Aorta (tissue), 5 donors: ENCODE data around the gene TNFRSF1B. TPM values are rescaled to one million over a fixed set of nuclear protein-coding genes. Genes with fewer than 3 reads are reported as not detected.

Source experiments
- ATAC-seq: fragments of 200-7000 bp; cut with Tn5 transposase; one replicate; pipeline ENCODE4 v1.9.1; 2022; ENCODE audit warnings: moderate library complexity; ENCODE audit not compliant: low FRiP score
- DNase-seq, 2 donors: peaks; one replicate each; pipeline ENCODE4 v3.0.0-alpha.2; 2020
- H3K27ac ChIP-seq, 2 donors: one replicate each; pipeline ENCODE4 v1.5.1; 2013; ENCODE audit warnings: low read length in 2 of 2, mild to moderate bottlenecking in 2 of 2, moderate library complexity in 2 of 2, control low read depth in 1 of 2, inconsistent platforms in 1 of 2, low read depth in 1 of 2
- H3K27me3 ChIP-seq, 2 donors: one replicate each; pipeline ENCODE4 v1.6.1; 2013; ENCODE audit warnings: control low read depth in 1 of 2, low read length in 1 of 2, mild to moderate bottlenecking in 1 of 2, moderate library complexity in 1 of 2; ENCODE audit not compliant: insufficient read depth in 2 of 2, control insufficient read depth in 1 of 2
- H3K36me3 ChIP-seq, 2 donors: one replicate each; pipeline ENCODE4 v1.6.1; 2013; ENCODE audit warnings: control low read depth in 1 of 2, low read length in 1 of 2, mild to moderate bottlenecking in 1 of 2; ENCODE audit not compliant: insufficient read depth in 2 of 2, control insufficient read depth in 1 of 2
- H3K4me1 ChIP-seq, 2 donors: one replicate each; pipeline ENCODE4 v1.6.1; 2013; ENCODE audit warnings: low read length in 2 of 2, control low read depth in 1 of 2, mild to moderate bottlenecking in 1 of 2, moderate library complexity in 1 of 2; ENCODE audit not compliant: insufficient read depth in 2 of 2, control insufficient read depth in 1 of 2
- H3K4me3 ChIP-seq, 2 donors: one replicate each; pipeline ENCODE4 v1.5.1; 2013; ENCODE audit warnings: low read length in 2 of 2, control low read depth in 1 of 2, mild to moderate bottlenecking in 1 of 2
- H3K9me3 ChIP-seq: one replicate; pipeline ENCODE4 v1.6.1; 2013; ENCODE audit warnings: mild to moderate bottlenecking, low read length; ENCODE audit not compliant: control insufficient read depth
- WGBS, 2 donors: extraction: QIAGEN DNeasy Blood & Tissue Kit; methylation state at CpG; one replicate each; pipeline ENCODE4 v1.1.7; 2013; 5-methylcytosine and 5-hydroxymethylcytosine counted together
- intact Hi-C, 2 donors: fragments of 100-400 bp; cut with DNase I; formaldehyde crosslinking; loops; one replicate each; pipeline versions ENCODE4 v1.14.2 to v1.15.0; 2022
- polyA plus RNA-seq, 2 donors: library from polyadenylated mRNA; stranded (reverse); fragments of 200-250 nt; gene quantifications; one replicate each; pipeline ENCODE4 v1.2.3, GENCODE V29; 2013
- total RNA-seq, 2 donors: library from RNA; stranded (reverse); fragmentation: NEBNext Ultra II Directional; extraction: Animal tissue kit (Norgen Biotek cat#: 25700); gene quantifications; one replicate each; pipeline ENCODE4 v1.2.1, GENCODE V29; 2021
- donor health status: healthy with polysubstance abuse.
- donor health status: Bipolar disorder and iron deficiency.
- donor health status: DM: no; HTN: no; CAD: no.
- donor health status: DM: no; HTN: no; CAD: no.
- donor health status: DM: yes; HTN: yes; CAD: no.

Gene TNFRSF1B
- total and polyA plus RNA-seq, 4 donors = 5.0 to 98.5 (median 27.4) TPM

DNA sequence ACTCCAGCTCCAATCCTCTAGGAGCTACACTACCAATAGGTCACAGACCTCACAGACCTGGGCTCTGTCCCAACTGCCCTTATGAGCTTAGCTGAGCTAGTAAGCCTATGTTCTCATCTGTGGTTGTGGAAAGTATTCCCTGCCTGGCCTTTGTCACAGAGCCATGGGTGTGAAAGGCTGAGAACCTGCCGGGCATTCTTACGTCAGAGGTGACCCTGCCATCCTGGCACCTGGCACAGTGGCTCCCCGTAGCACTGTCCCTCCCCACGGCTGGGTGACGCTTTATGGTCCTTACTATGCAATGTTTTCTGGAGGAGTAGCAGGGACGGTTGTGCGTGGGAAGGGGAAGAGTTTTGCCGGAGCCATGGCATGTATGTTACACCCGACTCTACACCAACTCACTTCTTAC lies 3.5 kb downstream of the TNFRSF1B start:
- ATAC-seq = peak; percentile 3
- intact Hi-C loops = no loop called here
- Histone ChIP-seq H3K4me1 (no peaks in the 10 kb centered on the region), H3K27me3 (no peaks in the 10 kb centered on the region), H3K27ac (no peak overlapping the region), H3K9me3 (no peaks in the 10 kb centered on the region), H3K4me3 (no peak overlapping the region), H3K36me3 (no peaks in the 10 kb centered on the region)
- DNase-seq = no peak
- 90 to 91% methylated on average over 9 of the region's 9 CpGs for WGBS, 2 donors

DNA sequence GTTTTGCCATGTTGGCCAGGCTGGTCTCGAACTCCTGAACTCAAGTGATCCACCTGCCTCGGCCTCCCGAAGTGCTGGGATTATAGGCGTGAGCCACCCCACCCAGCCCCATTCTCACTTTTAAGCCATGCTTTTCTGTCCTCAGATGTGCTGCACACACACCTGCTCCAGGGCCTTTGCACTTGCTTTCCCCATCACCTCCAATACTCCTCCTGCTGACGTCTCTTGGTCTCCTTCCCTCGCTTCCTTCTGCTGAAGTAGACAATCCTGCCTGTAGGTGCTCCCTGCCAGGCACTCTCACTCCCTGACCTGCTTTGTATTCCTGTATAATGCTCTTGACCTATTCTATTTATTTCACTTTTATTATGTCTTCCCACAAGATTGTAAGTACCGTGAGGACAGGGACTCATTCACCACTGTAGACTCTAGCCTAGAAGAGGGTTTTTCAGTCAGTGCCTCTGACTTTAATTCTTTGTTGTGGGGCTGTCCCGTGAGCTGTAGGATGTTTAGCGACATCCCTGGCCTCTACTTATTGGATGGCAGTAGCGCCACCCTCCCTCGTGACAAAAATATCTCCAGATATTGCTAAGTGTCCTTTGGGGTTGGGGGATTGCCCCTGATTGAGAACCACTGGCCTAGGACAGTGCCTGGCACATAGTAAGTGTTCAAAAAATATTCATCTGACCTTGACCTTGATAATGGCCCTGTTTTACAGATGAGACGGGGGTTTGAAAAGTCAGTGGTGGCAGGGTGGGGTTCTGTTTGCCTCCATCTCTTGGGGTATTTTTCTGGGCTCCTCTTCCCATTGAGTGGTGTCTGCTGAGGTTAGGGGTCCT lies 4.6 kb downstream of the TNFRSF1B start:
- ATAC-seq (no peak), DNase-seq (no peak)
- Histone ChIP-seq H3K4me3 (no peak overlapping the region), H3K4me1 (no peaks in the 10 kb centered on the region), H3K9me3 (no peaks in the 10 kb centered on the region), H3K36me3 (no peaks in the 10 kb centered on the region), H3K27me3 (no peaks in the 10 kb centered on the region), H3K27ac (no peak overlapping the region)
- 93 to 94% methylated on average over 12 of the region's 12 CpGs for WGBS, 2 donors
- intact Hi-C loops = no loop called here

DNA sequence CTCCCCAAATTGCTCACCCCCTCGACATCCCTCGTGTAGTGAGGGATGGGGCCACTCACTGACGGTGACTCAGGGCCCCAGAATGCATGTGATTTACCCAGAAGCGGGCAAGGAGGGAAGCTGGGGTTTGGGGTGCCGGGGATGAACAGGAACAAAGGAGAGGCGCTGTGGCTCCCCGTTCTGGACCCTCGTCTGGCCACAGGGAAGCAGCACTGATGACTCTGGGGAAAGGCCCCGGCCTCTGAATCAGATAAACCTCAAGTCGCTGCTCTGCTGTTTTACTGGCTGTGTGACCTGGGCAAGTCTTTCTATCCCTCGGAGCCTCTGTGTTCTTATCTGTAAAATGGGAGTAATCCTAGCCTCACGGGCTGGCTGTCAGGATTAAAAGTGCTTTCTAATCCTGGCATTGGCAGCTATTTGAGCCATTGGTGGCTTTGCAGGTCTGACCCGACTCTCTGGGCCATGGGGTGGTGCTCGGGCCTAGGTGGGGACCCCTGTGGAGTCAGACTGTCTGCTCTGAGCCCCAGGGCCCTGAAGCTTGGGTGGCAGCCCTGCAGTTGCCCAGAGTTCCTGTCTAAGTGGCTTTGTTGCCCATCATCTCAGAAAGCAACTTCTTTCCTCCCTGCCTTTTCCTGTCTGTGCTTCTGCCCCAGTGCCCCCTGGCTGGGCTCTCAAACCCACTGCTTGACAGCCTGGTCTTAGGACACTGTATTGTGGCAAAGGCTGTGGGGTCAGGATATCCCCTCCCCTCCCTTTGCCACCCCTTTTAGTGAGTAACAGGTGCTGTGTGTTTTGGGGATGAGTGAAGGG lies 5.5 kb downstream of the TNFRSF1B start:
- DNase-seq (no peak), ATAC-seq (no peak)
- WGBS, 2 donors = 89 to 91% methylated on average over 14 of the region's 14 CpGs
- no peak overlapping the region for H3K4me3 ChIP-seq
- no peaks in the 10 kb centered on the region for H3K36me3 ChIP-seq
- no peaks in the 10 kb centered on the region for H3K27me3 ChIP-seq
- no peaks in the 10 kb centered on the region for H3K9me3 ChIP-seq
- no peak overlapping the region for H3K27ac ChIP-seq
- H3K4me1 ChIP-seq = no peaks in the 10 kb centered on the region
- intact Hi-C loops = no loop called here

DNA sequence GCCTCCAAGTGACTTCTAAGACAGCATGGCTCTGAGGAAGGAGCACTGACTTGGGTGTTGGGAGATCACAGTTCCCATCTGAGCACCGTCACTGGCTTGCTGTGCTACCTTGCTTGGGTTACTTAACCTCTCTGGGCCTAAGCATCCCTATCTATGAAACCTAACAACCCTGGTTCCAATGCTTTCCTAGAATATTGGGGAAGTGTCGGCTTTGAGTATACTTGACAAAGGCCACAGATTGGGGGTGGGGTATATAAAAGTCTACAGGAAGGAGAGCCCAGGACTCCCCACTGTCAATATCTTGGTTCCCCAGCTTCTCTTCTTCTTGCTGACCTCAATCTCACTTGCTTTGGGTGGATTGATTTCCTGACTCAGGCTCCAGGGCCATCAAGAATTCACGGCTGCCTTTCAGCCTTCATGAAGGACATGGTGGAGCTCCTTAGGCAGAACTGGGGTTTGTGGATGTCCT lies 6.3 kb downstream of the TNFRSF1B start:
- no peak for DNase-seq
- H3K27me3 ChIP-seq = no peaks in the 10 kb centered on the region
- no peak for ATAC-seq
- no peak overlapping the region for H3K27ac ChIP-seq
- no peaks in the 10 kb centered on the region for H3K9me3 ChIP-seq
- intact Hi-C loops = no loop called here
- H3K4me3 ChIP-seq = no peak overlapping the region
- H3K4me1 ChIP-seq = no peaks in the 10 kb centered on the region
- H3K36me3 ChIP-seq = no peaks in the 10 kb centered on the region
- WGBS, 2 donors = 86 to 89% methylated on average over 3 of the region's 3 CpGs

DNA sequence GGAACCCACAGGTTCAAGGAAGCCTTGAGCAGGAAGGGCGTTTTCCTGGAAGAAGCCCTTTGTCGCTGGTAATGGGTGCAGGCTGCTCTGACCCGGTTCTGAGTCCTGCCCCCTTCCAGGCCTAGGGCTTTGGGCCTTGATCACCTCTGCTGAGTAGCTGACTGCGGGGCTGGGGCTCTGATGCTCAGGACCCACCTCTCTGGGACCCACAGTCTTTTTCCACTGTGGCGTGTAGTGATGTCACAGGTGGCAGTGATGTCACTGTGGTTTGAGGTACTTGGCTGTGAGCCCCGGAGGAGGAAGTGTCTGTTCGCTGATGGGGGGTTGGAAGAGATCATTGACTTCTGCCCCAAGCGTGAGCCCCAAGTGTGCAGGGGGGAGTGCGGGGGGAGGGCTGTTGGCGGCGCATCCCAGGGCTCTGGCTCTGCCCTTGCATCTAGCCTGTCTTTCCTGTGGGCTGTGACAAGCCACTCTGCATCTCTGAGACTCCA lies 6.9 kb downstream of the TNFRSF1B start:
- peak in 1 of 2 donors; percentile 88 for DNase-seq
- peak; percentile 33 for ATAC-seq
- no peak overlapping the region for H3K4me3 ChIP-seq

DNA sequence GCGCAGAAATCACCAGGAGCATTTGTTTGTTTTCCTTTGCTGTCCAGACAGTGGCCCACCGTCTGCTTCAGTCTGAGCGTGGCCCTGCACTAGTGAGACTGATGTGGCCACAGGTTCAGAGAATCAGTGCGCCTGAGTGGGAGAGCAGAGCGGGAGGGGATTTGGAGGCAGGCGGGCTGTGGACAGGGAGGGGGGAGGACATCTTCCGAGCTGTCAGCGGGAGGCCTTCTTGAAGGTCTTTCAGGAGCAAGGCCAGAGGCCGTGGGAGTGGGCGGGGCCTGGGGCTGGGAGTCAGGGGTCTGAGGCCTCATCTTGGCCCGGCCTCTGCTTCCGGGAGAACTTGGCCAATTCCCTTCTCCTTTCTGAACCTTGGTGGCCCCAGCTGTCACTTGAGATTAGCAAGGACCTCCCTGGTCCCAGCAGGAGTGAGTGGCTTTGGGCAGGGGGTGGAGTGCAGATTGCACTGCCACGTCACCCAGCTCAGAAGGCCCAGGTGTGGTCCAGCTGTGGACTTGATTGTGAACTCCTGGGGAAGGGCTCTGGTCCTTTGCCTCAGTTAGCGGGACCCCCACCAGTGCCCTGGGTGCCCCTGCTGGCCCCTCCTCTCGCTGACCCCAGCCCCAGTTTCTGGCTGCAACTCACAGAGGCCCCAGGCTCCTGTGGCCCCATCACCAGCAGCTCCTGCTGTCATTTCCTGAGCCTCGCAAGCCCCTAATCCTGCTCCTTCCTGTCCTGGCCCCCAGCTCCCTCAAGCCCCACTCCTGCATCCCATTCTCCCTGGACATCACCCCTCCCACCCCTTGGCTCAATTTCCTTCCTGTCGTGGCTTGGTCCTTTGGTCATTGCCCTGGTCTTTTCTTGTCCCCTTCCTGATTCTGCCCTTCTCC lies 8.4 kb downstream of the TNFRSF1B start:
- 77 to 82% methylated on average over 17 of the region's 17 CpGs for WGBS, 2 donors
- Histone ChIP-seq H3K36me3 (no peaks in the 10 kb centered on the region), H3K4me1 (no peaks in the 10 kb centered on the region), H3K4me3 (no peak overlapping the region), H3K9me3 (no peaks in the 10 kb centered on the region), H3K27me3 (no peaks in the 10 kb centered on the region), H3K27ac (no peak overlapping the region)
- ATAC-seq (no peak), DNase-seq (peak; percentile 76 to 82)
- intact Hi-C loops = no loop called here

More for the DNA sequence above, 6.9 kb downstream of the TNFRSF1B start:
- no peaks in the 10 kb centered on the region for H3K9me3 ChIP-seq
- H3K36me3 ChIP-seq = no peaks in the 10 kb centered on the region
- WGBS, 2 donors = 80 to 84% methylated on average over 11 of the region's 11 CpGs
- no peaks in the 10 kb centered on the region for H3K4me1 ChIP-seq
- no peaks in the 10 kb centered on the region for H3K27me3 ChIP-seq
- no peak overlapping the region for H3K27ac ChIP-seq
- intact Hi-C loops = no loop called here

DNA sequence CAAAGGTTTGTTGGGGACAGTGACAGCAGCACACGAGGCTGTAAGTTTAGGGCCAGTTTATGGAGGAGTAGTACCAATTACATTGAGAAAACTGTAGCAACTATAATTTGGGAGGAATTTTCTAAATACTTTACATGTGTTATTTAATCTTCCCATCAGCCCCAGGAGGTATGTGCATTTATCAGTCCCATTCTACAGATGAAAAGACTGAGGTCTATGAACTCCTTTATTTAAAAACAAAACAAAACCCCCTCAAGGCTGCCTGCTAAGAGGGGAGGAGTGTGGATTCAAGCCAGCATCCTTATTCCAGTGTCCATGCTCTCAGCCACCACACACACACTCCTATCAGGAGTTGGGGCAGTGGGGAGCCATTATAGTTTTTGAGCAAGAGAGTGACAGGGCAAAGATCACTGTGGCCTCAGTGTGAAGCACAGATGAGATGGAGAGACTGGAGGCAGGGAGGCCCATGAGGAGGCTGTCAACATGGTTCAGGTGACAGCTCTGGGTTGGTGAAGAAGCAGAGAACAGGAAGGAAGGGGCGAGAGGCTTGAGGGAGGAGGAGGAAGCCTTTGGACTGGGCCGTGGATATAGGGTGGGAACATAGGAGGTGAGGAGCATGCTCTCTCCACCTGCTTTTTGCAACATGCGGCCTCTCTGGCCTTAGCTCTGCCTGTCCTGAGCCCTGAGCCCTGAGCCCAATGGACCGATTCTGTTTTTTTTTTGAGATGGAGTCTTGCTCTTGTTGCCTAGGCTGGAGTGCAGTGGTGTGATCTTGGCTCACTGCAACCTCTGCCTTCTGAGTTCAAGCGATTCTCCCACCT lies 9.7 kb downstream of the TNFRSF1B start:
- Histone ChIP-seq H3K27ac (no peak overlapping the region), H3K27me3 (no peaks in the 10 kb centered on the region), H3K9me3 (no peaks in the 10 kb centered on the region), H3K4me3 (no peak overlapping the region), H3K4me1 (no peaks in the 10 kb centered on the region), H3K36me3 (no peaks in the 10 kb centered on the region)
- intact Hi-C loops = no loop called here
- ATAC-seq (no peak), DNase-seq (no peak)
- 89 to 96% methylated on average over 6 of the region's 6 CpGs for WGBS, 2 donors
